Esophagus muscularis mucosa (tissue), 4 donors: Measurements from ENCODE around the gene WNT10A.

Experiments used
- CTCF ChIP-seq, 3 experiments: fragments of 200-600 bp in 2 of 3; fragments of 450-650 bp in 1 of 3; sonication (generic) in 2 of 3; IDR thresholded peaks; one replicate each; pipeline ENCODE4 v1.5.1; 2017 to 2019; ENCODE audit warnings: antibody characterized with exemption in 3 of 3, mild to moderate bottlenecking in 2 of 3, moderate library complexity in 1 of 3
- EP300 ChIP-seq: sonication (generic); formaldehyde crosslinking; IDR thresholded peaks from one replicate; pipeline ENCODE4 v1.6.1; 2017; ENCODE audit warnings: antibody characterized with exemption
- POLR2A ChIP-seq: fragments of 450-650 bp; IDR thresholded peaks from one replicate; pipeline ENCODE4 v1.6.1; 2017; ENCODE audit warnings: antibody characterized with exemption, moderate library complexity, mild to moderate bottlenecking, low read depth

DNA sequence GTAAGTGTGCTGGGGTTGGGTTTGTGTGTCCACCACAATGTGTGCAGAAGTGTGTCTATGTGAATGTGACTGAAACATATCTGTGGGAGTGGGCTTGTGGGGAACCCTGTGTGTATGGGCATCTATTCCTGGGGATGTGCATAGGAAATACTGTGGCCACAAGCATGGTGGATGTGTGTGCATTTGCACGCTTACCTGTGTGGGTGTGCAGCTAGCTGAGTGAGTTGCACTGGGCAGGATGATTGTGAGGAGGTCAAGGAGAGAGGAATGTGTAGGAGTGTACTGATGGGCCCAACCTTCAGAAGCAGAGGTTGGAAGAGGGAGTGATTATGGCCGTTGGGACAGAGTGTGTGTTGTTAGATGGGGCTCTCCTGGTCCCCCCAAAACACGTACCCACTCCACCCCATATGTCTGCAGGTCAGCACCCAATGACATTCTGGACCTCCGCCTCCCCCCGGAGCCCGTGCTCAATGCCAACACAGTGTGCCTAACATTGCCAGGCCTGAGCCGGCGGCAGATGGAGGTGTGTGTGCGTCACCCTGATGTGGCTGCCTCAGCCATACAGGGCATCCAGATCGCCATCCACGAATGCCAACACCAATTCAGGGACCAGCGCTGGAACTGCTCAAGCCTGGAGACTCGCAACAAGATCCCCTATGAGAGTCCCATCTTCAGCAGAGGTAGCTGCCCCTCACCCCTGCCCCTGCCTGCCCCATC is 1.2 kb downstream of the WNT10A start:
- TF ChIP-seq CTCF (IDR thresholded peaks at IDR 0.05) (no peak), EP300 (no peak), POLR2A (no peak)
